Measurements from ENCODE around the gene LPCAT1. TPM values are rescaled to one million over a fixed set of nuclear protein-coding genes. Genes with fewer than 3 reads are reported as not detected.

LPCAT1 gene
- total and polyA plus RNA-seq, 2 experiments from 2014 or later = 78.0 to 255 TPM

DNA sequence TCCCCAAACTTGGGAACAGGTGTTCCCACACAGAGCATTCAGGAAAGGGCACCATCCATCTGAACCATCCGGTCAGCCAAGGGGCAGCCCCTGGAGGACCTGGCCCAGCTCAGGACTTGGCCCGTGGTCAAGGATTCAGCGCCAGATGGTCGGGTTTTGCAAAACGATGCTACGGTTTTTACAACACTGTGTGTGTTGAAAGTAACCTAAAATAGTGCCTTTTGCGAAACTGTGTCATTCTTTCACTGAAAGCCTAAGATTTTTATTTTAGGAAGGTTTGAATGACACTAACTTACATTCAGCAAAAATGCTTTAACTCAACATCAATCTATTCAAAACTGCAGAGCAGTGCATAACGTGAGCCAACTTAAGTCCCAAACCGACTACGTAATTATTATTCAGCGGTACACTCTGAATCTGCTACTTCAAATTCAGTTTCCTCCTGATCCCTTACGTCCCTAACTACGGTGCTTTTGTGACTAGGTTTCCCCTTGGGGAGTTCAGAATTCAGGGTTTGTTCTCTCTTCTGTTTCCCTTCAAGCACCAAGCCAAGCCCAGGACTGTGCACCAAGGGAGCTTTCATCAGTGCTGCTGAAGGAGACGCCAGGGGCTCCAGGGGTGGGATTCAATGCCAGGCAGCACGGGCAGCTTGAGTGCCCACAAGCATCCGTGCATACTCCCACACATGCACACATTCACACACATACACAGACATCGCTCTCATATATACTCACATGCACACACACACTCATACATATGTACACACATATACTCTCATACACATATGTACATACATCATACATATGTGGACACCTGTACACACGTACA, 25.8 kb downstream of the LPCAT1 start:
- Mint-ChIP-seq H3K27me3 (ENCODE audit: insufficient read depth, low read depth, poor library complexity) (peaks cover 21% of the 10 kb centered on the region), H3K36me3 (ENCODE audit: low read depth) (peaks cover 68% of the 10 kb centered on the region)

GRCh38 chr5:1497242-1497777, 26.4 kb downstream of the LPCAT1 start:
- Mint-ChIP-seq H3K4me3 (no peak overlapping the region), H3K27ac (peak overlapping the region; percentile 73), H3K4me1 (peaks cover 9% of the 10 kb centered on the region), H3K27me3 (ENCODE audit: insufficient read depth, low read depth, poor library complexity) (peaks cover 23% of the 10 kb centered on the region), H3K9me3 (no peaks in the 10 kb centered on the region), H3K36me3 (ENCODE audit: low read depth) (peaks cover 72% of the 10 kb centered on the region)
- ATAC-seq (no peak), DNase-seq (ENCODE audit: low spot score) (no peak)
- TF ChIP-seq ZNF114 (CRISPR knock-in tag; IDR thresholded peaks at IDR 0.05) (no peak), NANOG (IDR thresholded peaks at IDR 0.05; ENCODE audit: borderline replicate concordance) (no peak), CTCF (conservative IDR thresholded peaks at IDR 0.05; ENCODE audit: low read depth in 2 of 2) (no peak), CREB1 (CRISPR knock-in tag; IDR thresholded peaks at IDR 0.05; ENCODE audit: low read depth) (no peak)
- TF ChIP-seq, protein P1, sequence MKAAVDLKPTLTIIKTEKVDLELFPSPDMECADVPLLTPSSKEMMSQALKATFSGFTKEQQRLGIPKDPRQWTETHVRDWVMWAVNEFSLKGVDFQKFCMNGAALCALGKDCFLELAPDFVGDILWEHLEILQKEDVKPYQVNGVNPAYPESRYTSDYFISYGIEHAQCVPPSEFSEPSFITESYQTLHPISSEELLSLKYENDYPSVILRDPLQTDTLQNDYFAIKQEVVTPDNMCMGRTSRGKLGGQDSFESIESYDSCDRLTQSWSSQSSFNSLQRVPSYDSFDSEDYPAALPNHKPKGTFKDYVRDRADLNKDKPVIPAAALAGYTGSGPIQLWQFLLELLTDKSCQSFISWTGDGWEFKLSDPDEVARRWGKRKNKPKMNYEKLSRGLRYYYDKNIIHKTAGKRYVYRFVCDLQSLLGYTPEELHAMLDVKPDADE (IDR thresholded peaks at IDR 0.05) = no peak
- Histone ChIP-seq H3K27me3 (ENCODE audit: insufficient read depth) (no peaks in the 10 kb centered on the region), H2AFZ (no peak overlapping the region), H3F3A (replicated peaks; ENCODE audit: low read depth) (peaks cover 14% of the 10 kb centered on the region; the same call in 1 of the 2 replicates), H3K4me2 (no peak overlapping the region), H3K9me2 (ENCODE audit: insufficient read depth) (no peaks in the 10 kb centered on the region), H3K36me3 (ENCODE audit: insufficient read depth) (0 out of 2 replicates have a peak, but pooled peaks cover 13% of the 10 kb centered on the region), H3K4me1 (ENCODE audit: insufficient read depth) (peaks cover under 1% of the 10 kb centered on the region; the same call in 1 of the 2 replicates), H4K20me1 (replicated peaks; ENCODE audit: insufficient read depth) (peaks cover 47% of the 10 kb centered on the region), H3K4me3 (no peak overlapping the region), H3K79me2 (replicated peaks; ENCODE audit: insufficient read depth) (peaks cover 77% of the 10 kb centered on the region), H3K27ac (ENCODE audit: low read depth) (peak overlapping the region; percentile 66; the same call in 1 of the 2 replicates)

More for the DNA sequence above, 25.8 kb downstream of the LPCAT1 start:
- 0 out of 2 replicates have a peak, but pooled peaks cover 9% of the 10 kb centered on the region for H3K36me3 ChIP-seq (ENCODE audit: insufficient read depth)
- peaks cover 15% of the 10 kb centered on the region for H3K4me1 Mint-ChIP-seq
- no peaks in the 10 kb centered on the region for H3K9me3 Mint-ChIP-seq
- H4K20me1 ChIP-seq (replicated peaks; ENCODE audit: insufficient read depth) = peaks cover 54% of the 10 kb centered on the region
- DNase-seq (ENCODE audit: low spot score) (no peak), ATAC-seq (no peak)
- H3K4me1 ChIP-seq (ENCODE audit: insufficient read depth) = peaks cover 8% of the 10 kb centered on the region; the same call in 1 of the 2 replicates
- H2AFZ ChIP-seq = no peak overlapping the region
- no peak overlapping the region for H3K4me3 ChIP-seq
- H3K9me2 ChIP-seq (ENCODE audit: insufficient read depth) = no peaks in the 10 kb centered on the region
- no peak overlapping the region for H3K4me2 ChIP-seq
- no peaks in the 10 kb centered on the region for H3K27me3 ChIP-seq (ENCODE audit: insufficient read depth)
- H3K79me2 ChIP-seq (replicated peaks; ENCODE audit: insufficient read depth) = peaks cover 79% of the 10 kb centered on the region
- H3F3A ChIP-seq (replicated peaks; ENCODE audit: low read depth) = peaks cover 14% of the 10 kb centered on the region; the same call in 1 of the 2 replicates
- no peak overlapping the region for H3K27ac Mint-ChIP-seq
- no peak overlapping the region; the same call in 1 of the 2 replicates for H3K27ac ChIP-seq (ENCODE audit: low read depth)
- no peak overlapping the region for H3K4me3 Mint-ChIP-seq
- TF ChIP-seq NANOG (IDR thresholded peaks at IDR 0.05; ENCODE audit: borderline replicate concordance) (no peak), ZNF114 (CRISPR knock-in tag; IDR thresholded peaks at IDR 0.05) (no peak), JUNB (IDR thresholded peaks at IDR 0.05; ENCODE audit: unreplicated experiment) (no peak), EZH2phosphoT487 (IDR thresholded peaks at IDR 0.05; ENCODE audit: unreplicated experiment) (no peak)

Measured in GM23338 (cell line).